ENCODE data around the gene KMO.

The KMO gene

GRCh38 chr1:241593186-241593585 is 61.0 kb downstream of the KMO start:
- no peak for DNase-seq (ENCODE audit: low spot score)

DNA sequence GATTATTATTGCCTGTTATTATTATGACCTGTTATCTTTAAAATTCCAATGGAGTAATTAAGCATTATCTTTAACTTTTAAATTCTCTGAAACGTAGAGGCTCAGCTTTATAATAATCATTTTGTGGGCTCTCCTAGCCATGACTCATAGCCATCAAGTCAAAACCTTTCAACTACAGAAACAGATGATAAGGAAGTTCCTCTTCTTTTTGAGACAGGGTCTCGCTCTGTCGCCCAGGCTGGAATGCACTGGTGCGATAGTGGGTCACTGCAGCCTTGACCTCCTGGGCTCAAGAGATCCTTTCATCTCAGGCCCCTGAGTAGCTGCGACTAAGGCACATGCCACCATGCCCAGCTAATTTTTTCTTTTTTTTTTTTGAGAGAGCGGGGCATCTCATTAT is 64.5 kb downstream of the KMO start:
- DNase-seq (ENCODE audit: low spot score) = no peak

DNA sequence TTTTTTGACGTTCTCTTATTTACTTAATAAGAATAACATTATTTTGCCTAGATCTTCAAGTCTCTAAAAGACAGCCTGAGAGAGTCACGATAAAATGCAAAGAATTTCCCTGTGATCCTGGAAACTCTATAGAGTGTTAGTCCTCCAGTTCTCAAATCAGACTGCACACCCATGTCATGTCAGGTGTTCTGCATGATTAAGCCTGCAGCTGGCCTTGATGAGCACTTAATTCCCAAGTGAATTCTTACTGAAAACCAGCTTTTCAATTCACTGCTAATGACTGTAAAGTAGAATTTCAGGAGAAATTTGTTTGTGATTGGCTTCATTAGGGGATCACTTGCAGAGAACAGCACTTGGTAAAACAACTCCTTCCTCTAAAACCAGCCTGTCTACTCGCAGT is 66.1 kb downstream of the KMO start:
- DNase-seq (ENCODE audit: low spot score) = no peak

DNA sequence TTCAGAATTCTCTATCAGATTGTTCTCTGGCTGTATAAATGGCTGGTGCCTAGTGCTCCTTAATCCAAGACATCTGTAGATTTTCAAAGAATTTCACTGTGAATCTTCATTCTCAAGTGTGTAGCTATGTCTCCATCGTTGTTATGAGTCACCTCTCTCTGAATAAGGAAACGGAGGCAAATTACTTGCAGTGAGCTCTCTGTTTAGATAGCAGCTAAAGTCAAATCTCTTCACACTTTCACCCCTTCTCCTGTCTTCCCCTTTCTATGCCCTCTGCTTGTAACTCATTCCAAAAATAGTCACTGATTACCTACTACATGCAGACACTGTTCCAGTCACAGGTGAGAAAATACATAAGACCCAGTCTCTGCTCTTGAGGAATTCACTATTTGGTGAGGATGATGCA is 68.3 kb downstream of the KMO start:
- no peak for DNase-seq (ENCODE audit: low spot score)

DNA sequence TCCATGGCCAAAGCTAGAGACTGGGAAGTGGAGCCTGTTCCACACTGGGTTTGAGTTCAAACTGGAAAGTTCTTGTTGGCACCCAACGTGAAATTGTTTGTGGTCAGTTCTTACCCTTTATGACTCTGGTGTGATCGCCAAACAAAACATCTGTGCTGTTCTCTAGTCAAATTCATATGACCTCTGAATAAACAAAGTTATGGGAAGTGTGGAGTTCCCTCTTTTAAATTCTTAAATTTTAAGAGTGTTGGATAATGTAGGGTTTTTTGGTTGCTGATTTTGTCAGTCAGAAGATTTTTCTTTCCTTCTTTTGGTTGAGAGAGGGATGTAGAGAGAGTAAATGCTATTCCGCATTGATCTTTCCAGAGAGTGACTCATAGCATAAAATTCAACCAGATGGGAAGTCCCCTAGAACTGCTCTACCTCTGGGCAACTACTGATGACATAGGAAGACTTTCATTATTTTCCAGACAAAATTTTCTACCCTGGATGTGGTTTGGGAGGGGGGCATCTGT is 71.6 kb downstream of the KMO start:
- no peak for DNase-seq (ENCODE audit: low spot score)

DNA sequence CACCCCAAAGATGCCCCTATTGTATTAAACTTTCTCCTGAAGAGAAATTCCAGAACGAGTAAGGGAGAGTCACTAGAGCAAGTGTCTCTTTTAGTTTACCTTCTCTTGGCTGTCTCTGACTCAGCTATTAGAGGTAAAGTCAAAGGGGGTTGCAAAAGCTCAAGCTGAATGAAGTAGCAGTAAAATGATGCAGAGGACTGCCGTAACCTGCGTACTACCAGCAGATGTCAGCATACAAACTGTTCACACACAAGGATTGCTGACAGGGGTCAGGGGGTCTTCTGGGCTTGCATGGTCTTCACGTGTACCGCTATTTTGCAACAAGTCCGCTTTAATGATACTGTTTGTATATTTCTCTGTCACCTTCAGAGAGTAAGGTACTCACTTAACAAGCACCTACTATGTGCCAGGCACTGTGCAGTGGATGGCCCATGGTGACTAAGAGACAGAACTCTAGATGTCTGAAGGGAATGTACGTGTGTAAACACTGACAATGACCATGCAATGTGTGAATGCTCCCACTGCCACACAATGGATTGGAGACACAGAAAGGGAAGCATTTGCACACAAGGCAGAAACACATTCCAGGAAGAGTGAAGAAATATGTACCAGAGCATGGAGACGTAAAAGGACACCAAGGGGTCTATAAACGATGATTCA is 73.1 kb downstream of the KMO start:
- peak; percentile 39 for DNase-seq (ENCODE audit: low spot score)

- no peak for DNase-seq (ENCODE audit: low spot score)
These were observed 74.4 kb downstream of the KMO start for GRCh38 chr1:241606544-241606943.

- no peak for DNase-seq (ENCODE audit: low spot score)
These were observed 75.3 kb downstream of the KMO start for GRCh38 chr1:241607497-241607896.

- DNase-seq (ENCODE audit: low spot score) = no peak
These were observed 76.3 kb downstream of the KMO start for GRCh38 chr1:241608379-241609033.

- DNase-seq (ENCODE audit: low spot score) = no peak
These were observed 78.1 kb downstream of the KMO start for GRCh38 chr1:241610056-241610815.

GRCh38 chr1:241611063-241611462 is 78.9 kb downstream of the KMO start:
- peak; percentile 53 for DNase-seq (ENCODE audit: low spot score)

DNA sequence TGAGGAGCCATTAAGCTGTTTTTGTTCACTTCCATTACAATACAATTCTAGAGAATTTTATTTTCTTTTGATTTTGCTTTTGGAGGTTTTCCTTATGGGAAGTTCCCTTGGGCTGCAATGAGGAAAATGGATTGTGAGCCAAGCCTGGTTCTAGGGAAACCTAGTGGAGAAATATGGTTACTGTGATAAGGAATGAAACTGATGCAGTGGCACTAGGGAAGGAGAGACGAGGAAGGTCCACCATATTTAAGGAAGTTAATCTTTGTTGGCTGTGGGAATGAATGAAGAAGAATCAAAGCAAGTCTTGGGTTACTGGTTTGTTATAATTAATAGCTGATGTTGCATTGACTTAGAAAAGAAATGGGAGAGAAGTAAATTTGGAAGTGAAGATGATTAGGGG is 79.6 kb downstream of the KMO start:
- DNase-seq (ENCODE audit: low spot score) = no peak

DNA sequence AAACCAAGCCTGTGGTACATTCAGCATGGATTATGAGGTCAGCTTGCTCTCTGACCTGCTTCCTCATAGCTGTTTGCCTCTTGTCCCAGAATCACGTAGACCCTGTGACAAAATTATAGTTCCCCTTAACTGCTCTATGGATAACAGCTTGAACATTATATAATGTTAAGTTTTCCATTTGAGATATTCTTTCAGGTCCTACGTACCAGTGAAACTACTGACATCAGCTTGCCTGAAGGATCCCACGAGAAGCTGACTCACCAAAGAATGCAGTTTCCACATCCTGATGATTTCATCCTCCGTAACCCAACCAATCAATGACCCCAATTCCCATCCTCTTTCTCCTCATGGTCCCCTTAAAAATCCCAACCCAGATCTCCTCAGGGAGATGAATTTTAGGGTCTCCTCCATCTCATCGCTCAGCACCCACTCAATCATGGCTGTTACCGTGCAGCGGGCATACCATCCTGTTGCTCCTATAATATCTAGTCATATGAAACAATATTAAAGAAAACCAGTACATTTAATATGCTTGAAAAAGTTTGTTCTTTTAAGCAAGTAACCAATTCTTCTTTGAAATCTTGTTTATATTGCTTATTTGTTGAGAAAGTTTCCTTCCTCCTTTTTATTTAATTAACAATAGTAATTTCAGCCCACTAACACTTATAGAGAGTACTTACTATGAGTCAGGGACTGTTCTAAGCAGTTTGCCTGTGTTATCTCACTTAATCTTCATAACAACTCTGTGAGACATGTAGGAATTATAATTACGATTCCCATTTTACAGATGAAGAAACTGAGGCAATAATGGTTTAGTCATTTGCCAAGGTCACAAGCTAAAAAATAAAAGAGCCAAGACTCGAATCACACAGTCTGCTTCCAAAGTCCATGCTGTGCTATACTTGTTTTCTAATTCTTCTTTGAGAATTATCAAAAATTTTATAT is 80.6 kb downstream of the KMO start:
- no peak for DNase-seq (ENCODE audit: low spot score)

GRCh38 chr1:241614144-241614543 is 82.0 kb downstream of the KMO start:
- DNase-seq (ENCODE audit: low spot score) = no peak

GRCh38 chr1:241614572-241614971 is 82.4 kb downstream of the KMO start:
- no peak for DNase-seq (ENCODE audit: low spot score)

DNA sequence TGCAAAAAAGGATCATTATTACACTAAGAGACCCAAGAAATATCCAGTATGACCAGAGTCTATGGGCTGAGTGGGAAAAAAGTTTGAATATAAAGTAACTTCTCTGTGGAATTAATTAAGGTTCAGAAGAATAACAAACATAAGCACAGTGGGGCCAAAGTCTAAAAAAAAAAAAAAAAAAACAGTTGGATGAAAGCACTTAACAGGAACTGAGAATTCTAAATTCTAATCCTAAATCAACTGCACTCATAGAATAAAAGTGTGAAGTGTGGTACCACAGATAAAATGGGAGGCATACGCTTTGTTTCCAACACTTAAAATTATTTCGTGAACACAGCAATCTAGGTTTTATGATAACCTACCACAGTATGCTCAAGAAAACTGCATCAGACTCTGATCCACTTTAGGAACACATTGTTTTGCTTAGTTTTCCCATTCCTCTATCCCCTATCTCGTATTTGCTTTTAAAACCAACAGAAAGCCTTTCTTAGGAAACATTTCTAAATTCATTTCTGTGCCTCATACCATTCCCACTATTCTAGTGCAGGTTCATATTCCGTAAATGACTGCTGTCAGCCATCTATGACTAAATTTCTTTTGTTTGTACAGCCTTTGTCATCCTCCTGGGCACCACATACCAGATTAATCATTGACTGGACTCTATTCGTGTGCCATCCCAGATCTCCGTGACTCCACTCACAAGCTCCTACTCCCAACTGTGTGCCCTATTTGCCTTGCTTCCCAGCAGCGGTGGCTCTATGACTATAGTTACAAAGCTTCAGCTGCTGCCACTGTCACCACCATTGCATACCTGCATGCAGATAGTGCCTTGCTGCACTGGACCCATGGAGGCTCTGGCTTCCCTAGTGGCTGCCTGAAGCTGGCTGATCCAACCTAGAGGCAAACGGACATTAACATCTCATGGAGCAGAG is 83.1 kb downstream of the KMO start:
- no peak for DNase-seq (ENCODE audit: low spot score)

GRCh38 chr1:241617426-241617825 is 85.2 kb downstream of the KMO start:
- no peak for DNase-seq (ENCODE audit: low spot score)

DNA sequence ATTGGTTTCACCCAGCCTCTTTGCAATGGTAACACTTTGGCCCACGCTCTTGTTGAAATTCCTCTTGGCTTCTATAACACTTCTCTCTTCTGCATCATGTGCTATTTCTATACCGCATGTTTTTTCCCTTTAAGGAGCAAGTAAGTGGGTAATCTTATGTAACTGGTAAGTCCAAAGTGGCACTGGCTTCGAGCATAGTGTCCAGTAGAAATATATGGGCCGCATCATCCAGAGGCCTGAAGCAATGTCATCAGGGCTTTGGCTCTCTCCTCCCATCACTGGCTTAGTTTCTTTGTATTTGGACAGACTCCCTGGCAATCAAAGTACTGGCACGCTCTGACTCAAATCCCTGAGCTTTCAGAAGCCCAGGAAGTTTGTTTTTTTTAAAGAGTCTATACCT is 90.5 kb downstream of the KMO start:
- DNase-seq (ENCODE audit: low spot score) = no peak

DNA sequence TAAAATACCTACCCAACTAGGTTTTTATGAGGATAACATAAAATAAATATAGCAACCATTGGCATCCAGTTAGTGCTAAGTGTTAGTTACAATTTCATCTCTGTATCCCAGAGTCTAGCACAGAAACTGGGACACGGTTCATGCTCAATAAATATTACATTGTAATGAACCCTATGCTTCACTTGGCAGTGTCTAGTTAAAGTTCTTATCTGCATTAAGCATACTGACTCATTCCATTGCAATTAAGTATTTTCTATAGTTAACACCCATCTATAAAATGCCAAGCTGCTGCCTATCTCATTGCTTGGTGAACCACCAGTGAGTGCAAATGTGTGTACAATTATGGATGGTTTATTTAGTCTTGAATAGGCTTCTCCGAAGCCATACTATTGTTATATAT is 92.8 kb downstream of the KMO start:
- no peak for DNase-seq (ENCODE audit: low spot score)

- no peak for DNase-seq (ENCODE audit: low spot score)
These were observed 95.5 kb downstream of the KMO start for GRCh38 chr1:241627453-241628259.
